ENCODE measurements around the gene ETV6. TPM values are rescaled to one million over a fixed set of nuclear protein-coding genes. Genes with fewer than 3 reads are reported as not detected.

Gene ETV6
- total RNA-seq, 4 donors from 2014 or later, result 7.6 to 45.5 (median 8.2) TPM

DNA sequence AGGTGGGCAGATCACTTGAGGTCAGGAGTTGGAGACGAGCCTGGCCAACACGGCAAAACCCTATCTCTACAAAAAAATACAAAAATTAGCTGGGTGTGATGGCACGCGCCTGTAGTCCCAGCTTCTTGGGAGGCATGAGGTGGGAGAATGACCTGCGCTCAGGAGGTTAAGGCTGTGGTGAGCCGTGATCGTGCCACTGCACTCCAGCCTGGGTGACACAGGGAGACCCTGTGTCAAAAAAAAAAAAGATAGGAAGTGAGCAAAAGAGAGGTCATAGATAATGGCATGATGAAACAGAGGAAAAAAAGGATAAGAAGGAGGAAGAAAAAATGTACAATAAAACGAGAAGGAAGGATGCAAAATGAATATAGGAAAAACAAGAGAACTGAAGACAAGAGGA is 159.5 kb downstream of the ETV6 start:
- TF ChIP-seq POLR2A (IDR thresholded peaks at IDR 0.05), result no peak
- TF ChIP-seq, protein P1, sequence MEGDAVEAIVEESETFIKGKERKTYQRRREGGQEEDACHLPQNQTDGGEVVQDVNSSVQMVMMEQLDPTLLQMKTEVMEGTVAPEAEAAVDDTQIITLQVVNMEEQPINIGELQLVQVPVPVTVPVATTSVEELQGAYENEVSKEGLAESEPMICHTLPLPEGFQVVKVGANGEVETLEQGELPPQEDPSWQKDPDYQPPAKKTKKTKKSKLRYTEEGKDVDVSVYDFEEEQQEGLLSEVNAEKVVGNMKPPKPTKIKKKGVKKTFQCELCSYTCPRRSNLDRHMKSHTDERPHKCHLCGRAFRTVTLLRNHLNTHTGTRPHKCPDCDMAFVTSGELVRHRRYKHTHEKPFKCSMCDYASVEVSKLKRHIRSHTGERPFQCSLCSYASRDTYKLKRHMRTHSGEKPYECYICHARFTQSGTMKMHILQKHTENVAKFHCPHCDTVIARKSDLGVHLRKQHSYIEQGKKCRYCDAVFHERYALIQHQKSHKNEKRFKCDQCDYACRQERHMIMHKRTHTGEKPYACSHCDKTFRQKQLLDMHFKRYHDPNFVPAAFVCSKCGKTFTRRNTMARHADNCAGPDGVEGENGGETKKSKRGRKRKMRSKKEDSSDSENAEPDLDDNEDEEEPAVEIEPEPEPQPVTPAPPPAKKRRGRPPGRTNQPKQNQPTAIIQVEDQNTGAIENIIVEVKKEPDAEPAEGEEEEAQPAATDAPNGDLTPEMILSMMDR (IDR thresholded peaks at IDR 0.05), result no peak
- Histone ChIP-seq H3K27me3 (no peaks in the 10 kb centered on the region), H3K4me3 (no peak overlapping the region), H3K36me3 (no peaks in the 10 kb centered on the region), H3K4me1 (peaks cover 0 to 7% of the 10 kb centered on the region in 2 donors), H3K27ac (no peak overlapping the region), H3K9me3 (no peaks in the 10 kb centered on the region)
- intact Hi-C loops (cut with DNase I; ENCODE audit: low total_unique reads), result no loop called here
- DNase-seq, result no peak

DNA sequence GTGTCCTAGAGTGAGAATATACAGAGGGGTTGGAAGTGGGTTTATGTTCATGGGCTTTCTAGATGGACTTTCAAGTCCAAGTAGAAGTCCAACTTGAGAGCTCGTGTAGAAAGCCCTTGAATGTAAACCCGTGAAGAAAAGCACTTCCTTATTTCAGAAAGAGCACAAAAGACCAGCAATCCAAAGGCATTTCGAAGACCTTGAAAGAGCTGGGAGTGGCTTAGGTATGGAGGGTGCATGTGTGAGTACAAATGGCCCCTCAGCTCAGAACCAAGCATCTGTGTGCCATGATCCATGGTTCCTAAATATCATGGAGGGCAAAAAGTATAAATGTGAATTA is 160.7 kb downstream of the ETV6 start:
- no peaks in the 10 kb centered on the region for H3K9me3 ChIP-seq
- peaks cover 0 to 7% of the 10 kb centered on the region in 2 donors for H3K4me1 ChIP-seq
- no peak overlapping the region for H3K27ac ChIP-seq
- DNase-seq, result no peak
- H3K27me3 ChIP-seq, result no peaks in the 10 kb centered on the region
- TF ChIP-seq POLR2A (IDR thresholded peaks at IDR 0.05), result no peak
- TF ChIP-seq, protein P1 (IDR thresholded peaks at IDR 0.05), result no peak
- no peaks in the 10 kb centered on the region for H3K36me3 ChIP-seq
- intact Hi-C loops (cut with DNase I; ENCODE audit: low total_unique reads), result no loop called here
- H3K4me3 ChIP-seq, result no peak overlapping the region

DNA sequence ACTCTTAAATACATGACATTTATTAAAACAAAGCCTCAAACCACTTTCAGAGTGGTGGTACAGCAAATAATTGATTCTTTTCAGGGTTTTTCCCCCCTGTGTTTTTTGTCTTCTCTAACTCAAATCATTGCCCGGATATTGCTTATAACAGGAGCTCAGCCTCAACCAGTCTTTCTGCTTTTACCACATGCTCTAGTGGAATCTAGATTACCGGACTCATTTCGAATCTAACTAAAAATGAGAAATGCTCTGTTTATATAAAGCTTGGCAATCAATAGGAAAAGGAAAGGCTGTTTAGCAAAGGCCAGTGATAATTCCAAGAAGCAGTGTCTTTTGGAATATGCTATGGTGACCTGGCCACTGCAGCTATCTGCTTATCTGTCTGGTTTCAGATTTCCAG is 161.5 kb downstream of the ETV6 start:
- Histone ChIP-seq H3K27me3 (no peaks in the 10 kb centered on the region), H3K4me3 (no peak overlapping the region), H3K36me3 (no peaks in the 10 kb centered on the region), H3K9me3 (no peaks in the 10 kb centered on the region), H3K27ac (peak overlapping the region in 1 of 2 donors; percentile 17), H3K4me1 (peaks cover 0 to 7% of the 10 kb centered on the region in 2 donors)
- DNase-seq, result no peak
- intact Hi-C loops (cut with DNase I; ENCODE audit: low total_unique reads), result no loop called here
- no peak for TF ChIP-seq POLR2A (IDR thresholded peaks at IDR 0.05)
- TF ChIP-seq, protein P1 (IDR thresholded peaks at IDR 0.05), result no peak

DNA sequence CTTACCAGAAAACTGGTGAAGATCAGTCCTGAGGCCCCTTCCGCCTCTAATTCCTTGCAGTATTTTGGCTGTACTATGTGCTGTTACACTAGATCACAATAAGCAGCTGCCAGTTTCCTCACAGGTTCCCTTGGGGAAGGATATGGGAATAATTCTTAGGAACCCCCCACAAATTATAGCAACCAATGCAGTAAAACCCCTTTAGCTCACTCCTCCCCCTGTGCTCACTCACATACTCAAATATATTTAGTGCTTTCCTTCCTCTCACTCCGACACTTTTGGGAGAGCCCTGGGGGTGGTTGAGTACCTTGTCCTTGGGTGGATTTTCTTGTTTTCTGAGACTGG is 162.7 kb downstream of the ETV6 start:
- TF ChIP-seq POLR2A (IDR thresholded peaks at IDR 0.05), result no peak
- TF ChIP-seq, protein P1 (IDR thresholded peaks at IDR 0.05), result no peak
- intact Hi-C loops (cut with DNase I; ENCODE audit: low total_unique reads), result no loop called here
- peaks cover 0 to 7% of the 10 kb centered on the region in 2 donors for H3K4me1 ChIP-seq

DNA sequence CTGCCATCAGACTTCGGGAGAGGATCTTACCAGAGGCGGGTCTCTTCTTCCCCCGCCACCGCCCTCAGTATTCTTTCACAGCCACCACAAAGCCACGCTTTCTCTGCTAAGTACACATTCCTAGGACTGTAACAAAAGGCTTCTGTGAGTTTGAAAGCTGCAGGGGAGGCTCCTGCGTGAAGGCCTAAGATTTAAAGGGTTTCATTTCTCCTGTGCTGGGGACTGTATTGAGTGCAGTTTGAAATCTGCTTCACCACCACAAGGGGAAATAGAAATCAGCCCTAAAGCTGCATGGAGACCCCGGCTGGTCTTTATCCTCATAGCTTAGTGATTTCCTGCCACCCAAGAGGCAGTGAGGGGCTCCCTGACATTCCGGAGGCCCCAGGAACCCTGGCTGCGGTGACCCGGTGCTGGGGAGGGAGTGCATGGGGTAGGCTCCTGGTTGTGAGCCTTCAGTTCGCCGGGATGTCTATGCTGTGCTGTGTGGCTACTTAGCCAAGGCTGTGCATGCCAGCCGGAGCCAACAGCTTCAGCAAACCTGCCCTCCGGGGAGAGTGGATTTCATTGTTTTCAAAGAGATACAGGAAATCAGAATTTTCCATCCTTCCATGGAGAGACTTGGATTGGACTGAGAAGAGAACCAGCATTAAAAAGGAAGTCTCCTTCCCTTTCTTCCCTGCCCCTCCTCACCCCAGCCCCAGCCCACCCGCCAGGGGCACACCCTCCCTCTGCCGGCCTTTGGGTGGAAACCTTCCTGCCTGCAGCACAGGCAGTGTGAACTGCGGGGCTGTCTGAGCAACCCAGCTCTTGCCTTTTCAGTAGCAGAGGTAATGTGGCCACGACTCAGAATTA is 163.3 kb downstream of the ETV6 start:
- Histone ChIP-seq H3K4me1 (peaks cover 0 to 7% of the 10 kb centered on the region in 2 donors), H3K36me3 (no peaks in the 10 kb centered on the region), H3K4me3 (peak overlapping the region; percentile 9 to 12), H3K27ac (peak overlapping the region; percentile 76 to 79), H3K9me3 (no peaks in the 10 kb centered on the region), H3K27me3 (no peaks in the 10 kb centered on the region)
- no peak for TF ChIP-seq POLR2A (IDR thresholded peaks at IDR 0.05)
- TF ChIP-seq, protein P1 (IDR thresholded peaks at IDR 0.05), result peak in 3 of 4 experiments; percentile 17 to 24 (median 18)
- DNase-seq, result no peak
- intact Hi-C loops (cut with DNase I; ENCODE audit: low total_unique reads), result no loop called here

More for the DNA sequence above, 162.7 kb downstream of the ETV6 start:
- H3K36me3 ChIP-seq, result no peaks in the 10 kb centered on the region
- no peak for DNase-seq
- peak overlapping the region; percentile 76 to 79 for H3K27ac ChIP-seq
- H3K4me3 ChIP-seq, result peak overlapping the region in 1 of 2 donors; percentile 11
- H3K9me3 ChIP-seq, result no peaks in the 10 kb centered on the region
- H3K27me3 ChIP-seq, result no peaks in the 10 kb centered on the region

All from uterus (tissue), 4 donors.